ENCODE results near the gene DPP10.

Gene DPP10

GRCh38 chr2:114598329-114598728 lies 155.9 kb downstream of the DPP10 start:
- DNase-seq = no peak

- no peak for DNase-seq
Measured at GRCh38 chr2:114609203-114609602, 166.8 kb downstream of the DPP10 start.

- DNase-seq = no peak
Measured at GRCh38 chr2:114609801-114610200, 167.4 kb downstream of the DPP10 start.

- DNase-seq = peak in 20 of 56 donors; percentile 0 to 28 (median 4)
Measured at GRCh38 chr2:114610677-114611076, 168.2 kb downstream of the DPP10 start.

- no peak for DNase-seq
Measured at GRCh38 chr2:114614592-114614991, 172.2 kb downstream of the DPP10 start.

- DNase-seq = no peak
Measured at GRCh38 chr2:114628481-114628880, 186.0 kb downstream of the DPP10 start.

GRCh38 chr2:114631146-114631545 lies 188.7 kb downstream of the DPP10 start:
- DNase-seq = no peak

GRCh38 chr2:114642166-114642770 lies 199.8 kb downstream of the DPP10 start:
- DNase-seq = no peak

GRCh38 chr2:114642988-114643553 lies 200.6 kb downstream of the DPP10 start:
- no peak for DNase-seq

- DNase-seq = no peak
Measured at GRCh38 chr2:114651933-114652332, 209.5 kb downstream of the DPP10 start.

- no peak for DNase-seq
Measured at GRCh38 chr2:114659880-114660279, 217.4 kb downstream of the DPP10 start.

- DNase-seq = peak in 39 of 56 donors; percentile 1 to 49 (median 17)
Measured at GRCh38 chr2:114661971-114662939, 219.8 kb downstream of the DPP10 start.

GRCh38 chr2:114668415-114668814 lies 226.0 kb downstream of the DPP10 start:
- DNase-seq = no peak

GRCh38 chr2:114683251-114683650 lies 240.8 kb downstream of the DPP10 start:
- no peak for DNase-seq

GRCh38 chr2:114684403-114684802 lies 242.0 kb downstream of the DPP10 start:
- no peak for DNase-seq

GRCh38 chr2:114685102-114685501 lies 242.7 kb downstream of the DPP10 start:
- DNase-seq = no peak

- no peak for DNase-seq
Measured at GRCh38 chr2:114688241-114688640, 245.8 kb downstream of the DPP10 start.

GRCh38 chr2:114698520-114698919 lies 256.1 kb downstream of the DPP10 start:
- no peak for DNase-seq

- DNase-seq = no peak
Measured at GRCh38 chr2:114699423-114699944, 257.0 kb downstream of the DPP10 start.

GRCh38 chr2:114700440-114700839 lies 258.0 kb downstream of the DPP10 start:
- no peak for DNase-seq

GRCh38 chr2:114709936-114710850 lies 267.8 kb downstream of the DPP10 start:
- no peak for DNase-seq

Measured in amygdala (tissue), 56 donors.